ENCODE measurements around the gene MACROD2. TPM values are rescaled to one million over a fixed set of nuclear protein-coding genes. Genes with fewer than 3 reads are reported as not detected.

MACROD2 gene
- polyA plus RNA-seq, 1 donor (not counting 4 experiments of a cell fraction or from before 2014, with no cell fraction given): 0.71 TPM

DNA sequence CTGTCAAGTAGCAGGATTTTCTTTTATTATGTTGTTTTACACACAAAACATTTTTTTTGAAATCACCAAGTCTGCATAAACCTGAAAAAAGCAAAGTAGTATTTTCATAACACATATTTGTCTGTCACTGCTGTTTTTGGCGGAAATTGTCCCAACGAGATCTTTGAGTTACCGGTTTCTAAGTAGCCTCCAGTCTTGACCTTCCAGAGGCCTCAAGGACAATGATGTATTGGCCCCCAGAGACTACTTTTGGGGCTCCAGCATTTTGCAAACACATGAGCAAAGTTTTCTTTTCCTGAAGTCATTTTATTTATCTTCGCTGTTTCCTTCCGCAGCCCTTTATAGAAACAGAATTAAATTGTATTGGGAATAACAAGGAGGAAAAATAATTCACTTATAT lies 1715.3 kb downstream of the MACROD2 start:
- H3K9me1 ChIP-seq (ENCODE audit: control insufficient read depth, extremely low read depth, insufficient read depth, low read length): no peaks in the 10 kb centered on the region
- H3K4me1 ChIP-seq (ENCODE audit: control insufficient read depth, extremely low read depth, insufficient read depth, low read length): peaks cover 9% of the 10 kb centered on the region
- H3K9me3 ChIP-seq (ENCODE audit: control insufficient read depth, low read depth, low read length): no peaks in the 10 kb centered on the region
- FAIRE-seq (no peak), DNase-seq (ENCODE audit: low read depth, low spot score) (no peak)
- no peak overlapping the region for H3K27ac ChIP-seq (ENCODE audit: control insufficient read depth, insufficient read depth, low read length)
- no peaks in the 10 kb centered on the region for H3K27me3 ChIP-seq (ENCODE audit: control insufficient read depth, extremely low read depth, insufficient read depth, low read length)
- dilution Hi-C loops (cut with MboI; ENCODE audit: extremely low pct_ligation_motif_present, low sequenced_read_pairs): no loop called here
- TF ChIP-seq EZH2 (IDR thresholded peaks at IDR 0.05; ENCODE audit: low read length): no peak
- TF ChIP-seq, protein P1, sequence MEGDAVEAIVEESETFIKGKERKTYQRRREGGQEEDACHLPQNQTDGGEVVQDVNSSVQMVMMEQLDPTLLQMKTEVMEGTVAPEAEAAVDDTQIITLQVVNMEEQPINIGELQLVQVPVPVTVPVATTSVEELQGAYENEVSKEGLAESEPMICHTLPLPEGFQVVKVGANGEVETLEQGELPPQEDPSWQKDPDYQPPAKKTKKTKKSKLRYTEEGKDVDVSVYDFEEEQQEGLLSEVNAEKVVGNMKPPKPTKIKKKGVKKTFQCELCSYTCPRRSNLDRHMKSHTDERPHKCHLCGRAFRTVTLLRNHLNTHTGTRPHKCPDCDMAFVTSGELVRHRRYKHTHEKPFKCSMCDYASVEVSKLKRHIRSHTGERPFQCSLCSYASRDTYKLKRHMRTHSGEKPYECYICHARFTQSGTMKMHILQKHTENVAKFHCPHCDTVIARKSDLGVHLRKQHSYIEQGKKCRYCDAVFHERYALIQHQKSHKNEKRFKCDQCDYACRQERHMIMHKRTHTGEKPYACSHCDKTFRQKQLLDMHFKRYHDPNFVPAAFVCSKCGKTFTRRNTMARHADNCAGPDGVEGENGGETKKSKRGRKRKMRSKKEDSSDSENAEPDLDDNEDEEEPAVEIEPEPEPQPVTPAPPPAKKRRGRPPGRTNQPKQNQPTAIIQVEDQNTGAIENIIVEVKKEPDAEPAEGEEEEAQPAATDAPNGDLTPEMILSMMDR (optimal IDR thresholded peaks at IDR 0.05 in 1 of 3, IDR thresholded peaks at IDR 0.05 in 1 of 3, conservative IDR thresholded peaks at IDR 0.05 in 1 of 3; ENCODE audit: extremely low read depth in 1 of 3, insufficient read depth in 2 of 3, low read length in 3 of 3): no peak
- no peak overlapping the region for H3K4me3 ChIP-seq (ENCODE audit: control insufficient read depth in 2 of 3, extremely low read depth in 1 of 3, insufficient read depth in 2 of 3, low read depth in 1 of 3, low read length in 3 of 3)
- no peak overlapping the region for H3K4me2 ChIP-seq (ENCODE audit: control insufficient read depth, extremely low read depth, insufficient read depth, low read depth, low read length)
- no peaks in the 10 kb centered on the region for H3K79me2 ChIP-seq (ENCODE audit: control insufficient read depth, insufficient read depth, low read length)
- H3K36me3 ChIP-seq (ENCODE audit: control insufficient read depth in 2 of 2, extremely low read depth in 1 of 2, insufficient read depth in 2 of 2, low read length in 2 of 2): no peaks in the 10 kb centered on the region
- H3K9ac ChIP-seq (ENCODE audit: control insufficient read depth, extremely low read depth, insufficient read depth, low read length): no peak overlapping the region
- no peaks in the 10 kb centered on the region for H4K20me1 ChIP-seq (ENCODE audit: control insufficient read depth, extremely low read depth, insufficient read depth, low read length)
- H2AFZ ChIP-seq (ENCODE audit: control insufficient read depth, low read length): no peak overlapping the region

DNA sequence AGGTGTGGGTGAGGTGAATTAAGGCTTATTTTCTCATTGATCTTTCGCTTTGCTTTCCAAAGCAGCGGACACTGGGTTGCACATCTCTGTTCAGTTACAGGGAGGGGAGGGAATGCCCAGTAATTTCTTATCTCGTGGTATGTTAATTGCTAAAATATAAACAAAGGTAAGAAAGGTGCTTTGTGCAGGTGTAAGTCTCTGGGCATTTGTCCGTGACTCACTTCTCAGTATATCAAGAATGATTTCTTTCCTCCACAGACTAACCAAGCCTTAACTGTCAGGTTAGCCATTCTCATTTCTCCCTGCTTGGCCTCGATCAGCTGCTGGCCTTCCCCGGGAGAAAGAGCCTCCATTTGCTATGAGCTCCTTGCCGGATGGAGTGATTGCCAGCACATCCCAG lies 1715.9 kb downstream of the MACROD2 start:
- Histone ChIP-seq H3K9ac (ENCODE audit: control insufficient read depth, extremely low read depth, insufficient read depth, low read length) (no peak overlapping the region), H3K27me3 (ENCODE audit: control insufficient read depth, extremely low read depth, insufficient read depth, low read length) (no peaks in the 10 kb centered on the region), H3K9me1 (ENCODE audit: control insufficient read depth, extremely low read depth, insufficient read depth, low read length) (no peaks in the 10 kb centered on the region), H3K27ac (ENCODE audit: control insufficient read depth, insufficient read depth, low read length) (no peak overlapping the region), H3K36me3 (ENCODE audit: control insufficient read depth in 2 of 2, extremely low read depth in 1 of 2, insufficient read depth in 2 of 2, low read length in 2 of 2) (no peaks in the 10 kb centered on the region), H2AFZ (ENCODE audit: control insufficient read depth, low read length) (no peak overlapping the region), H4K20me1 (ENCODE audit: control insufficient read depth, extremely low read depth, insufficient read depth, low read length) (no peaks in the 10 kb centered on the region), H3K79me2 (ENCODE audit: control insufficient read depth, insufficient read depth, low read length) (no peaks in the 10 kb centered on the region), H3K4me3 (ENCODE audit: control insufficient read depth in 2 of 3, extremely low read depth in 1 of 3, insufficient read depth in 2 of 3, low read depth in 1 of 3, low read length in 3 of 3) (no peak overlapping the region), H3K4me2 (ENCODE audit: control insufficient read depth, extremely low read depth, insufficient read depth, low read depth, low read length) (no peak overlapping the region), H3K4me1 (ENCODE audit: control insufficient read depth, extremely low read depth, insufficient read depth, low read length) (peaks cover 9% of the 10 kb centered on the region), H3K9me3 (ENCODE audit: control insufficient read depth, low read depth, low read length) (no peaks in the 10 kb centered on the region)
- FAIRE-seq (no peak), DNase-seq (ENCODE audit: low read depth, low spot score) (no peak)
- no peak for TF ChIP-seq EZH2 (IDR thresholded peaks at IDR 0.05; ENCODE audit: low read length)
- TF ChIP-seq, protein P1 (optimal IDR thresholded peaks at IDR 0.05 in 1 of 3, IDR thresholded peaks at IDR 0.05 in 1 of 3, conservative IDR thresholded peaks at IDR 0.05 in 1 of 3; ENCODE audit: extremely low read depth in 1 of 3, insufficient read depth in 2 of 3, low read length in 3 of 3): no peak
- dilution Hi-C loops (cut with MboI; ENCODE audit: extremely low pct_ligation_motif_present, low sequenced_read_pairs): no loop called here
